GM12878 (cell line): Measurements from ENCODE around the gene SPATA24.

ENCODE experiments used
- ASH2L ChIP-seq: fragments of 300-600, 200-600 bp; sonication (generic); IDR thresholded peaks from 2 replicates; pipeline ENCODE4 v1.6.1; 2017; ENCODE audit warnings: low read depth, mild to moderate bottlenecking, borderline replicate concordance
- CREB1 ChIP-seq: IDR thresholded peaks from 2 replicates; pipeline ENCODE4 v1.6.1; 2012; ENCODE audit warnings: low read depth, mild to moderate bottlenecking, inconsistent platforms
- FOXM1 ChIP-seq: IDR thresholded peaks from 2 replicates; pipeline ENCODE4 v1.6.1; 2012; ENCODE audit warnings: low read depth, mild to moderate bottlenecking, inconsistent platforms, low read length, moderate library complexity
- MXI1 ChIP-seq: fragments of 150-350 bp; IDR thresholded peaks from 2 replicates; pipeline ENCODE4 v1.6.1; 2011; ENCODE audit warnings: low read depth, mild to moderate bottlenecking, inconsistent platforms, low read length, improper control_type of control experiment
- MYB ChIP-seq: fragments of 150-350 bp; IDR thresholded peaks from 2 replicates; pipeline ENCODE4 v1.6.1; 2014; ENCODE audit warnings: mild to moderate bottlenecking, low read depth, low read length, borderline replicate concordance
- NR2C2 ChIP-seq: IDR thresholded peaks from 2 replicates; pipeline ENCODE4 v1.6.1; 2011; ENCODE audit warnings: borderline replicate concordance, low read depth; ENCODE audit not compliant: control insufficient read depth, insufficient read length
- SREBF1 ChIP-seq: IDR thresholded peaks from 2 replicates; pipeline ENCODE4 v1.6.1; 2012; ENCODE audit warnings: mild to moderate bottlenecking, low read length
- SREBF2 ChIP-seq: IDR thresholded peaks from 2 replicates; pipeline ENCODE4 v1.6.1; 2012; ENCODE audit warnings: mild to moderate bottlenecking, low read length
- TF ChIP-seq, protein P1 (sequence below), 3 experiments: IDR thresholded peaks in 2 of 3; conservative IDR thresholded peaks in 1 of 3; 2 replicates each; pipeline ENCODE4 v1.5.1; 2011; ENCODE audit warnings: low read depth in 3 of 3, low read length in 3 of 3, mild to moderate bottlenecking in 3 of 3, control low read depth in 2 of 3, moderate library complexity in 2 of 3, inconsistent platforms in 1 of 3, mixed read lengths in 1 of 3; ENCODE audit not compliant: control insufficient read depth in 2 of 3, insufficient read depth in 1 of 3; ENCODE audit errors: extremely low read depth in 1 of 3

- no peak for TF ChIP-seq ASH2L
- TF ChIP-seq, protein P1, sequence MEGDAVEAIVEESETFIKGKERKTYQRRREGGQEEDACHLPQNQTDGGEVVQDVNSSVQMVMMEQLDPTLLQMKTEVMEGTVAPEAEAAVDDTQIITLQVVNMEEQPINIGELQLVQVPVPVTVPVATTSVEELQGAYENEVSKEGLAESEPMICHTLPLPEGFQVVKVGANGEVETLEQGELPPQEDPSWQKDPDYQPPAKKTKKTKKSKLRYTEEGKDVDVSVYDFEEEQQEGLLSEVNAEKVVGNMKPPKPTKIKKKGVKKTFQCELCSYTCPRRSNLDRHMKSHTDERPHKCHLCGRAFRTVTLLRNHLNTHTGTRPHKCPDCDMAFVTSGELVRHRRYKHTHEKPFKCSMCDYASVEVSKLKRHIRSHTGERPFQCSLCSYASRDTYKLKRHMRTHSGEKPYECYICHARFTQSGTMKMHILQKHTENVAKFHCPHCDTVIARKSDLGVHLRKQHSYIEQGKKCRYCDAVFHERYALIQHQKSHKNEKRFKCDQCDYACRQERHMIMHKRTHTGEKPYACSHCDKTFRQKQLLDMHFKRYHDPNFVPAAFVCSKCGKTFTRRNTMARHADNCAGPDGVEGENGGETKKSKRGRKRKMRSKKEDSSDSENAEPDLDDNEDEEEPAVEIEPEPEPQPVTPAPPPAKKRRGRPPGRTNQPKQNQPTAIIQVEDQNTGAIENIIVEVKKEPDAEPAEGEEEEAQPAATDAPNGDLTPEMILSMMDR (IDR thresholded peaks at IDR 0.05 in 2 of 3, conservative IDR thresholded peaks at IDR 0.05 in 1 of 3; ENCODE audit: control insufficient read depth in 2 of 3, extremely low read depth in 1 of 3, insufficient read depth in 1 of 3, low read depth in 3 of 3, low read length in 3 of 3), result no peak
- no peak for TF ChIP-seq CREB1
- TF ChIP-seq NR2C2, result no peak
- TF ChIP-seq FOXM1, result no peak
- TF ChIP-seq MXI1, result no peak
- TF ChIP-seq SREBF2, result no peak
- TF ChIP-seq MYB, result no peak
- no peak for TF ChIP-seq SREBF1
Measured at GRCh38 chr5:139360384-139360783, 43.5 kb downstream of the SPATA24 start.
